ENCODE measurements around the gene CFAP73.
A peak's percentile ranks its signal among the peaks of the same experiment; 100 is the strongest.
"Not testable (repeated sequence)": the region's sequence is repeated elsewhere in the genome, so short reads cannot be mapped to it uniquely, and the experiment has no call there.

Gene CFAP73

DNA sequence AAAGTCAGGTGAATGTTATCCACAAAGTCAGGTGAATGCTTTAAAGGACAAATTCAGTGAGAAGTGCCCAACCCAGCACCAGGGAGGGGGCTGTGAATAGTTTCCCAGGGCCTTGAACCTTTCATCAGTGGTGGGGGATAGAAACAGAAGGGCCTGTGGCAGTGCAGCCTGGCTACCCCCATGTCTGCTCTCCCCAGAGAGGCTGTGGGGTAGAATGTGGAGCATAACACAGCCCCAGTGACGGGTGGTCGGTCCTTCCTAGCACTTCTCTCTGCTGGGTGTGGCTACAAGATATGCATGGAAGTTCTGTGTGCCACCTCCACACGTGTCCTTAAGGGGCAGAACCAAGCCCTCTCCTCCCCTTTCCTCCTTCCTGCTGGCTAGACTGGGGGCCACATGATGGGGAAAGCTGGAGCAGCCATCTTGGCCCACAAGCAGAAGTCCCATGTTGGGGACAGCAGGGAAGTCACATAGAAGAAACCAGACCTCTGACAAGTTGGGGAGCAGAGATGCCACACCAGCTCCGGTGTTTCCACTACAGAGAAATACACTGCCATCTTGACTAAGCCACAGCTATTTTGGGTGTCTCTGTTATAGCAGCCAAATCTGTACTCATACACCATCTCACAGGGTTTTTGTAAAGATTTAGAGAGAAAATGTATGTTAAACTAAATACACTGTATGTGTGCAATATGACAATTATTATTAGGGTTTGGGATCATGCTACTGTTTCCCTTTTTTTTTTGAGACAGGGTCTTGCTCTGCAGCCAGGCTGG lies 53.0 kb downstream of the CFAP73 start:
- no peaks in the 10 kb centered on the region for H3K9me3 Mint-ChIP-seq
- H3K27me3 Mint-ChIP-seq = no peaks in the 10 kb centered on the region
- H3K36me3 Mint-ChIP-seq = no peaks in the 10 kb centered on the region
- DNase-seq = no peak
- peaks cover 22% of the 10 kb centered on the region for H3K4me1 Mint-ChIP-seq
- H3K27ac Mint-ChIP-seq = no peak overlapping the region
- no peak overlapping the region for H3K4me3 Mint-ChIP-seq
- CTCF ChIA-PET = interaction anchor here (1.3 kb wide), 1 partner anchor 223 kb away, joined by 4 read pairs; no protein-coding TSS in a partner anchor

DNA sequence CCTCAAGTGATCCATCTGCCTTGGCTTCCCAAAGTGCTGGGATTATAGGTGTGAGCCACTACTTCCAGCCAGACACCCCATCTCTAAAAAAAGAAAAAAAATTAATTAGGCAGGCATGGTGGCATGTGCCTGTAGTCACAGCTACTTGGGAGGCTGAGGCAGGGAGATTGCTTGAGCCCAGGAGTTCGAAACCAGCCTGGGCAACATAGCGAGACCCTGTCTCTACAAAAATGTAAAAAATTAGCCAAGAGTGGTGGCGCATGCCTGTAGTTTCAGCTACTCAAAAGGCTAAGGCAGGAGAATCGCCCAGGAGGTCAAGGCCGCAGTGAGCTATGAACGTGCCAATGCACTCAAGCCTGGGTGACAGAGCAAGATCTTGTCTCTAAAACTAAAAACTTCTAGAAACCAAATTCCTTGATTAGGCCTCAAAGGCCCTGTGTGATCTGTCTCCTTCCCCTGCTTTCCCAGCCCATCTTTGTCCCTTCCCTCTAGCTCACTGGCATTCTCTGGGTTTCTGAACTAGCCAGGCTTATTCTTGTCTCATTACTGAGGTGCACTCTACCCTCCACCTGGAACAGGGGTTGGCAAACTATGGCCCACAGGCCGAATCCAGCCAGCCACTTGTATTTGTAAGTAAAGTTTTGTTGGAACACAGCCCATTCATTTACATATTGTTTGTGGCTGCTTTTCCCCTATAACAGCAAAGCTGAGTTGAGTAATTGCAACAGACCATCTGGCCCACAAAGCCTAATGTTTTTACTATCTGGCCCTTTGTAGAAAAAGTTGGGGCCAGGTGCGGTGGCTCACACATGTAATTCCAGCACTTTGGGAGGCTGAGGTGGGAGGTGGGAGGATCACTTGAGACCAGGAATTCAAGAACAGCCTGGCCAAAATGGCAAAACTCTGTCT lies 54.6 kb downstream of the CFAP73 start:
- Mint-ChIP-seq H3K4me3 (no peak overlapping the region), H3K36me3 (no peaks in the 10 kb centered on the region), H3K27ac (no peak overlapping the region), H3K4me1 (peaks cover 35% of the 10 kb centered on the region), H3K9me3 (no peaks in the 10 kb centered on the region), H3K27me3 (no peaks in the 10 kb centered on the region)
- CTCF ChIA-PET = no interaction called here
- DNase-seq = no peak

DNA sequence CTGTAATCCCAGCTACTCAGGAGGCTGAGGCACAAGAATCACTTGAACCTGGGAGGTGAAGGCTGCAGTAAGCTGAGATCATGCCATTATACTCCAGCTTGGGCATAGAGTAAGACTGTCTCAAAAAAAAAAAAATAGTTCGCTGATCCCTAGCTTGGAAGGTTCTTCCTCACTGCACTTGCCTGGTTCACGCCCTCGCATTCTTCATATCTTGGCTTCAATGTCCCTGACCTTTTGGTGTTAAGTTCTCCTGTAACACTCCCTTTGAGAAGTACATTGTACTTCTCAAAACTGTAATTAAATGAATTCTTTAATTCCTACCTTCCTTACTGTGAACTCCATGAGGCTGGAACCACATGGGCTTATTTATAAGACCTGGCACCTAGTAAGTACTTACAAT lies 55.3 kb downstream of the CFAP73 start:
- no peaks in the 10 kb centered on the region for H3K36me3 Mint-ChIP-seq
- CTCF ChIA-PET = interaction anchor here (0.6 kb wide), 1 partner anchor 158 kb away, joined by 3 read pairs; no protein-coding TSS in a partner anchor
- H3K27me3 Mint-ChIP-seq = no peaks in the 10 kb centered on the region
- H3K4me1 Mint-ChIP-seq = peaks cover 42% of the 10 kb centered on the region
- no peak for DNase-seq
- H3K9me3 Mint-ChIP-seq = no peaks in the 10 kb centered on the region
- no peak overlapping the region for H3K27ac Mint-ChIP-seq
- no peak overlapping the region for H3K4me3 Mint-ChIP-seq

DNA sequence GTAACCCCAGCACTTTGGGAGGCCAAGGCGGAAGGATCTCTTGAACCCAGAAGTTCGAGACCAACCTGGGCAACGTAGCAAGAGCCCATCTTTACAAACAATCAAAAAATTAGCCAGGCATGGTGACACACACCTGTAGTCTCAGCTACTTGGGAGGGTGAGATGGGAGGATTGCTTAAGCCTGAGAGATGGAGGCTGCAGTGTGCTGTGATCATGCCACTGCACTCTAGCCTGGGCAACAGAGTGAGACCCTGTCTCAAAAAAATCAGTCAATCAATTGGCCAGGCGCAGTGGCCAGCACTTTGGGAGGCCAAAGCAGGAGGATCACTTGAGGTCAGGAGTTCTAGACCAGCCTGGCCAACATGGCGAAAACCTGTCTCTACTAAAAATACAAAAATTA lies 57.3 kb downstream of the CFAP73 start:
- not testable (repeated sequence) for H3K36me3 Mint-ChIP-seq, H3K27me3 Mint-ChIP-seq, H3K9me3 Mint-ChIP-seq, H3K27ac Mint-ChIP-seq, DNase-seq, H3K4me3 Mint-ChIP-seq
- CTCF ChIA-PET = interaction anchor here (0.6 to 1.4 kb wide), 4 partner anchors 9 to 65 kb away, joined by 3 to 11 read pairs (median 6); no protein-coding TSS in a partner anchor
- peaks cover 61% of the 10 kb centered on the region for H3K4me1 Mint-ChIP-seq

DNA sequence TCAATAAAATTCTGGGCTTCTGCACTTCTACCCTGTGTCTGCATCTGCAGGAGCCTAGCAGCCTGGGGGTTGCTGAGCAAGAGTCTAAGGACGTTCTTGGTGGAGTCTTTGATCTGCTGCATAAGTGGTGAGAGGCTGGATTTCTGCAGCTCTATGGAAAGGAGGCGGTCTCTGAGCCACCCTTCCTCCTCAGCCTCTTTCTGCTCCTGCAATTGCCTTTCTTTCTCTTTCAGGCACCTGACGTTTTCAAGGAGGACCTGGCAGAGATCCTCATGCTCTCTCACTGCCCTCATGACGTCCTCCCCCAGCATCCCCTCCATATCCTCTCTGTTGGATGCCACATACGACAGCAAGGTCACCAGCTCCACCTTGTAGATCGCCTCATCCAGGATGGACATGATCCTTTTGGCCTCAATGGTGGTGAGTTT lies 58.1 kb downstream of the CFAP73 start:
- CTCF ChIA-PET = interaction anchor here (0.6 to 2.2 kb wide), 7 partner anchors 10 to 218 kb away, joined by 3 to 11 read pairs (median 5); no protein-coding TSS in a partner anchor
- Mint-ChIP-seq H3K4me1 (peaks cover 63% of the 10 kb centered on the region), H3K36me3 (peaks cover 2% of the 10 kb centered on the region), H3K9me3 (no peaks in the 10 kb centered on the region), H3K27me3 (no peaks in the 10 kb centered on the region), H3K27ac (peak overlapping the region; percentile 92), H3K4me3 (no peak overlapping the region)
- DNase-seq = peak; percentile 45

DNA sequence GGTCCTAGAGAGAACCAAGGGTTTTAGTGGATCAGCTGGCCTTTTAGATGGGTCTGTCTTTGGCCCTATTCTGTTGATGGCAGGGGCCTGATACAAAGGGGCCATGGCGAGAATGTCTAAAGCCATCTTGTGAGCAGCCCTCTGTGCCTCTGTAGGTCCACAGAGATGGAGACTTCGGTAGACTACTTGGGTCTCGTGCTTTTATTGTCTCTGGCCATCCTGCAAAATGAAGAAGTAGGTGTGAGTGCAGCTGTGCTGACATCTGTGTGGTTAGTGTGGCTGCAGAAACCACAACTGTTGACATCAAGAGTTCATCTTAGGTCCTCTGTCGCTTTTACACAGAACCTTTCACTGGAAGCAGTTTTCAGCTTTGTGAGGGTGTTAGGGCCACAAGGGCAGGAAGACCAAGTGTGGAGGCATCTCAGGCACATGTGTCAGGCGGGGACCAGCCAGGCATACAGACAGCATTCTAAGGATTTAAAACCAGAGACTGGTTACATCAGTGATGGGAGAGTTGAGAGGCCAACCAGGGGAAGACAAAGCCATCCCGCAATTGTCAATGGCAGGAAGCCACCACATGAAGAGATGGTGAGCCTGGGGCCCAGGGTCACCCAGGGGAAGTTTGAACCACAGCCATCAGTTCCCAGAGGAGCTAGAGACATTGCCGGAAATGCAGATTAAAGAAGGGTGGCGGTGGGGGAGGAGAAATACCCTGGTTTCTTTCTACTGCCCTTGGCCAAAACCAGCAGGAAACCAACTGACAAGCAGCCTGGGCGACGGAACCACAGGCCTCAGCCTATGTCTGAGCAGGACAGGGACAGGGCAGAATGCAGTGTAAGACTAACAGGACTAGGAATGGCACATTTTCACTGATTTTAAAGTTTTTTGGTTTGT lies 58.8 kb downstream of the CFAP73 start:
- peak; percentile 78 for DNase-seq
- Mint-ChIP-seq H3K36me3 (peaks cover 2% of the 10 kb centered on the region), H3K27ac (peak overlapping the region; percentile 92), H3K4me1 (peaks cover 59% of the 10 kb centered on the region), H3K9me3 (no peaks in the 10 kb centered on the region), H3K4me3 (peak overlapping the region; percentile 40), H3K27me3 (no peaks in the 10 kb centered on the region)
- CTCF ChIA-PET = interaction anchor here (0.9 to 2.2 kb wide), 6 partner anchors 11 to 217 kb away, joined by 3 to 11 read pairs (median 5); no protein-coding TSS in a partner anchor

Measured in activated naive CD4-positive, alpha-beta T cell treated with anti-CD3 and anti-CD28 coated beads, Interleukin-2, amount 10 ng/mL, durations not matched to agents 7 days and 5 days (primary cell).